Measurements from ENCODE around the gene HSPBP1. TPM values are rescaled to one million over a fixed set of nuclear protein-coding genes. Genes with fewer than 3 reads are reported as not detected.

HSPBP1 gene
- total RNA-seq, 4 donors from 2014 or later = 17.9 to 46.7 (median 36.7) TPM

DNA sequence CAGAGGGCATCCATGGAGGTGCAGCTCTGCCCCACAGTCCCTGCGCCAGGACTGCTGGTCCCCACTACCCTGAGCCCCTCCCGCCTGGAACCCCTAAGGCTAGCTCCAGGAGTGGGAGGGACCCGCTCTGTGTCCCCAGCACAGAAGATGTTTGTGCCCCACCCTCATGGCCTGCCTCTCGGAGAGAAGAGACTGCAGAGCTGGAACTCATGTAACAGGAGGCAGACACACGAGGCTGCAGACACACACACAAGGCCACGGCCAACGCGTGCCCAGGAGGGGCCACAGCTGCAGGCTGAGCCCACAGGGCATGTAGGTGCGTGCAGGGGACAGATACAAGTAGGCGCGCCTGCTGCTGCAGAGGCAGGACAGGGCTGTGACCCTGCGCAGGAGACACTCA lies 40.9 kb downstream of the HSPBP1 start:
- Histone ChIP-seq H3K4me3 (no peak overlapping the region), H3K4me1 (no peaks in the 10 kb centered on the region), H3K27ac (no peak overlapping the region), H3K36me3 (peaks cover 97% of the 10 kb centered on the region), H3K27me3 (no peaks in the 10 kb centered on the region), H3K9me3 (no peaks in the 10 kb centered on the region)
- WGBS = 100% methylated on average over 2 of the region's 12 CpGs
- no peak for TF ChIP-seq EP300 (IDR thresholded peaks at IDR 0.05)
- TF ChIP-seq, protein P1, sequence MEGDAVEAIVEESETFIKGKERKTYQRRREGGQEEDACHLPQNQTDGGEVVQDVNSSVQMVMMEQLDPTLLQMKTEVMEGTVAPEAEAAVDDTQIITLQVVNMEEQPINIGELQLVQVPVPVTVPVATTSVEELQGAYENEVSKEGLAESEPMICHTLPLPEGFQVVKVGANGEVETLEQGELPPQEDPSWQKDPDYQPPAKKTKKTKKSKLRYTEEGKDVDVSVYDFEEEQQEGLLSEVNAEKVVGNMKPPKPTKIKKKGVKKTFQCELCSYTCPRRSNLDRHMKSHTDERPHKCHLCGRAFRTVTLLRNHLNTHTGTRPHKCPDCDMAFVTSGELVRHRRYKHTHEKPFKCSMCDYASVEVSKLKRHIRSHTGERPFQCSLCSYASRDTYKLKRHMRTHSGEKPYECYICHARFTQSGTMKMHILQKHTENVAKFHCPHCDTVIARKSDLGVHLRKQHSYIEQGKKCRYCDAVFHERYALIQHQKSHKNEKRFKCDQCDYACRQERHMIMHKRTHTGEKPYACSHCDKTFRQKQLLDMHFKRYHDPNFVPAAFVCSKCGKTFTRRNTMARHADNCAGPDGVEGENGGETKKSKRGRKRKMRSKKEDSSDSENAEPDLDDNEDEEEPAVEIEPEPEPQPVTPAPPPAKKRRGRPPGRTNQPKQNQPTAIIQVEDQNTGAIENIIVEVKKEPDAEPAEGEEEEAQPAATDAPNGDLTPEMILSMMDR (IDR thresholded peaks at IDR 0.05) = no peak
- TF ChIP-seq POLR2A (IDR thresholded peaks at IDR 0.05) = no peak
- TF ChIP-seq POLR2AphosphoS5 (IDR thresholded peaks at IDR 0.05) = no peak
- no peak for DNase-seq (ENCODE audit: low spot score in 2 of 2)

DNA sequence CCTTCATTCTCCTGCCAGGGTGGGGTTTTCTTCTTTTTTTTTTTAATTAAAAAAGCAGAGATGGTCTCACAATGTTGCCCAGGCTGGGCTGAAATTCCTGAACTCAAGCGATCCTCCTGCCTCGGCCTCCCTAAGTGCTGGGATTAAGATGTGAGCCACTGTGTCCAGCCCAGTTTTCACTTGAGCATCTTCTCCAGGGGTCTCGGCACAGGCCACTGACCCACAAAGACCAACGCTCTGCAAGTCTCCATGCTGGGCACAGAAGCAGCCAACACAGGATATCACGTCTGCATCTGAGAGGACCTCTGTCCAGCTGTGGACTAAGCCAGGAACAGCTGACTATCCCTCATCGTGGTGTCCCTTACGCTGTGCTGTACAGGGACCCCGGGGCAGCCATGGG lies 41.9 kb downstream of the HSPBP1 start:
- TF ChIP-seq EP300 (IDR thresholded peaks at IDR 0.05) (no peak), POLR2A (IDR thresholded peaks at IDR 0.05) (no peak), POLR2AphosphoS5 (IDR thresholded peaks at IDR 0.05) (no peak)
- TF ChIP-seq, protein P1 (IDR thresholded peaks at IDR 0.05) = no peak
- H3K36me3 ChIP-seq = peaks cover 95% of the 10 kb centered on the region
- no peak for DNase-seq (ENCODE audit: low spot score in 2 of 2)
- 96% methylated on average over 4 of the region's 8 CpGs for WGBS
- no peaks in the 10 kb centered on the region for H3K4me1 ChIP-seq
- H3K27me3 ChIP-seq = no peaks in the 10 kb centered on the region
- H3K4me3 ChIP-seq = no peak overlapping the region
- H3K27ac ChIP-seq = no peak overlapping the region
- no peaks in the 10 kb centered on the region for H3K9me3 ChIP-seq

DNA sequence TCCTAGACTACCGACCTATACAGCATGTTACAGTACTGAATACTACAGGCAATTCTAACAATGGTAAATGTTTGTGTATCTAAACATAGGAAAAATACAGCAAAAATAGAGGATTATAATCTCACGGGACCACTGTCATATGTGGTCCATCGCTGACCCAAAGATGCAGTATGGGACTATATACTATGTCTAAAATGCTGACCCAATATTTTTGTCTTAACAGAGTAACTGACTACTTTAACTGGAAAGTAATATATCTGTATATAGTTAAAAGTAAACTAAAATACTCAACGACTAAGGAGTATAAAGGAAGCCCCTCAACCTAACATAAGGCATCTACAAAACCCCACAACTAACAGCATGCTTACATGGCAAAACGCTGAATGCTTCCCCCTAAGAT lies 46.9 kb downstream of the HSPBP1 start:
- Histone ChIP-seq H3K27me3 (no peaks in the 10 kb centered on the region), H3K4me1 (no peaks in the 10 kb centered on the region), H3K27ac (no peak overlapping the region), H3K4me3 (no peak overlapping the region), H3K36me3 (peaks cover 95% of the 10 kb centered on the region), H3K9me3 (no peaks in the 10 kb centered on the region)
- TF ChIP-seq, protein P1 (IDR thresholded peaks at IDR 0.05) = no peak
- TF ChIP-seq EP300 (IDR thresholded peaks at IDR 0.05) = no peak
- no peak for TF ChIP-seq POLR2A (IDR thresholded peaks at IDR 0.05)
- no peak for TF ChIP-seq POLR2AphosphoS5 (IDR thresholded peaks at IDR 0.05)
- no peak for DNase-seq (ENCODE audit: low spot score in 2 of 2)
- 93% methylated on average over 5 of the region's 5 CpGs for WGBS

DNA sequence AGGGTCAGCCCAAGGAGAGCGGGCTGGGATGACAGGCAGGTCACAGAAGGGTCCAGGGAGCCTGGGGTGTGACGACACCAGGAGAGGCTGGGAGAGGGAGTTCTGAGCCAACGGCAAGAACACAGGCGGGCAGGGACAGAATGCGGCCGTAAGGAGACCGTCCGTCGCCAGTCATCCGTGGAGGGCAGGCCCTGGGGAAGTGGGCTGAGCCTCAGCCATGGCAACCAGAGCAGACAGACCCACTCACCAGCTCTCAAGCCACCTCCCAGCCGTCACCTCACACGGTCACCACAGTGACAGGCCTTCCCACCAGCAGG lies 47.7 kb downstream of the HSPBP1 start:
- H3K27ac ChIP-seq = no peak overlapping the region
- no peak for DNase-seq (ENCODE audit: low spot score in 2 of 2)
- no peak overlapping the region for H3K4me3 ChIP-seq
- 89% methylated on average over 11 of the region's 12 CpGs for WGBS
- no peaks in the 10 kb centered on the region for H3K27me3 ChIP-seq
- TF ChIP-seq POLR2AphosphoS5 (IDR thresholded peaks at IDR 0.05) (no peak), EP300 (IDR thresholded peaks at IDR 0.05) (no peak), POLR2A (IDR thresholded peaks at IDR 0.05) (no peak)
- TF ChIP-seq, protein P1 (IDR thresholded peaks at IDR 0.05) = no peak
- no peaks in the 10 kb centered on the region for H3K9me3 ChIP-seq
- H3K4me1 ChIP-seq = no peaks in the 10 kb centered on the region
- H3K36me3 ChIP-seq = peaks cover 95% of the 10 kb centered on the region

DNA sequence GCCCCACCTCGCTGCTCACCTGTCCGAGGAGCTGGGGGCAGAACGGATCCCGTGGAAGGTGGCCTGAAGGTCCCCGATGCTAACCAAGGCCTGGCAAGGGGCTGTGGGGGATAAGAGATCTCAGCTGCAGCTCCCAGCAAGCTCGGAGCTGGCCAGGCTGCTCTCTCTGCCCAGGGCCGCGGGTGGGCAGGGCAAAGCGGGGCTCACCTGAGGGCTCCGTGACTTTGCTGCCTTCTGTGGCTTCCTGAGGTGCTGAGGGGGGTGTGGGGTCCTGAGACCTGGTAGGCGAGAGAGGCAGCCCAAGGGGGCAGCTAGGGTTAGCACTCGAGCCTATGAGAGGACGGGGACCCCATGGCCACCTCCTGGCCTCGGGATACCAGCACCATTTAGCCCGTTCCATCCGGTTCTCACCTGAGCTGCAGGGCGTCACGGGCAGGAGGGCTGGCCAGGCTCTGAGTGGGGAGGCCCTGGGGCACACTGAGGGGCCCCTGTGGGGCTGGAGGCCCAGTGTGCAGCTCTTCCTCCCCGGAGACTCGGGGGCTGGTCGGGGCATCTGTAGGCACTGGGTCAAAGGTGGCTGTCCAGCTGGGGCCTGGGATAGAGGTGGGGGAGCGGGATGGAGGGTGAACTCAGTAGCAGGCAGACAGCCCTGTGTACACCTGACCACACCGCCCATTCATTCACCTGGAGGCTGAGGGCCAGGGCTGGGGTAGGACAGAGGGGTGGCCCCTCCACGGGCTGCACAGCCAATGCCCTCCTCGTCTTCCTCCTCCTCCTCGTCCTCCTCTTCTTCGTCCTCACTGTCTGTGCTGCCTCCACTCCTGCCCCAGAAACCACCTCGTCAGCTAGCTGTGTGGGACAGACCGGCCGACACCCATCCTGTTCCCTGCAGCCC lies 48.3 kb downstream of the HSPBP1 start:
- TF ChIP-seq POLR2AphosphoS5 (IDR thresholded peaks at IDR 0.05) (no peak), EP300 (IDR thresholded peaks at IDR 0.05) (no peak), POLR2A (IDR thresholded peaks at IDR 0.05) (no peak)
- TF ChIP-seq, protein P1 (IDR thresholded peaks at IDR 0.05) = no peak
- Histone ChIP-seq H3K27ac (no peak overlapping the region), H3K36me3 (peaks cover 95% of the 10 kb centered on the region), H3K4me1 (no peaks in the 10 kb centered on the region), H3K27me3 (no peaks in the 10 kb centered on the region), H3K9me3 (no peaks in the 10 kb centered on the region), H3K4me3 (no peak overlapping the region)
- DNase-seq (ENCODE audit: low spot score in 2 of 2) = no peak
- WGBS = 92% methylated on average over 29 of the region's 30 CpGs
